IMR-90 (cell line): ENCODE measurements around the gene AP3D1. TPM values are rescaled to one million over a fixed set of nuclear protein-coding genes. Genes with fewer than 3 reads are reported as not detected.

Experiments
- ATAC-seq: fragments of 200-7000 bp; cut with Tn5 transposase; 2 replicates; pipeline ENCODE4 v1.9.1; 2020; ENCODE audit warnings: low read depth, mild to moderate bottlenecking, moderate library complexity
- BruUV-seq: library from RNA; stranded (reverse); fragments of 400-500 nt; replicated peaks from 2 replicates; lab custom pipeline; 2021; lab: Mats Ljungman, UMichigan
- CTCF ChIA-PET: fragments of 300-600 bp; formaldehyde crosslinking; extraction: SDS; loops from one replicate; lab custom pipeline; 2021; ENCODE audit warnings: antibody characterized with exemption; lab: Yijun Ruan, JAX
- POLR2A ChIA-PET: fragments of 300-600 bp; sonication (Branson Sonifier 250); formaldehyde crosslinking; loops from one replicate; lab custom pipeline; 2022; ENCODE audit warnings: antibody characterized with exemption; ENCODE audit not compliant: unreplicated experiment; lab: Charles Lee
- DNase-seq: peaks from one replicate; pipeline ENCODE4 v3.0.0; 2013
- H2AFZ ChIP-seq: replicated peaks from 2 replicates; pipeline ENCODE3; 2013; ENCODE audit warnings: low read length, mild to moderate bottlenecking; ENCODE audit not compliant: poor library complexity
- H2AK5ac ChIP-seq: 2 replicates; pipeline ENCODE4 v1.6.1; 2013; ENCODE audit warnings: low read depth, low read length, inconsistent platforms
- H2AK9ac ChIP-seq: replicated peaks from 2 replicates; pipeline ENCODE3; 2013; ENCODE audit warnings: mild to moderate bottlenecking, low read depth, low read length, moderate library complexity; ENCODE audit not compliant: poor library complexity
- H2BK120ac ChIP-seq: 2 replicates; pipeline ENCODE4 v1.6.1; 2013; ENCODE audit warnings: low read depth, low read length, inconsistent platforms
- H2BK15ac ChIP-seq: 3 replicates; pipeline ENCODE4 v1.6.1; 2013; ENCODE audit warnings: low read depth, low read length, inconsistent platforms
- H2BK20ac ChIP-seq: 2 replicates; pipeline ENCODE4 v1.6.1; 2013; ENCODE audit warnings: low read depth, mild to moderate bottlenecking, inconsistent platforms, low read length, moderate library complexity
- H2BK5ac ChIP-seq: 2 replicates; pipeline ENCODE4 v1.6.1; 2013; ENCODE audit warnings: mild to moderate bottlenecking, low read depth, low read length, inconsistent platforms; ENCODE audit not compliant: poor library complexity, severe bottlenecking
- H3K14ac ChIP-seq: replicated peaks from 2 replicates; pipeline ENCODE4 v1.6.1; 2013; ENCODE audit warnings: low read depth, low read length, inconsistent platforms
- H3K18ac ChIP-seq: 2 replicates; pipeline ENCODE4 v1.6.1; 2013; ENCODE audit warnings: low read depth, low read length, control low read depth
- H3K23ac ChIP-seq: 2 replicates; pipeline ENCODE4 v1.6.1; 2013; ENCODE audit warnings: low read depth, low read length, inconsistent platforms
- H3K27ac ChIP-seq: 2 replicates; pipeline ENCODE4 v1.5.1; 2013; ENCODE audit warnings: mild to moderate bottlenecking, control low read depth, low read length; ENCODE audit not compliant: insufficient read depth
- H3K27me3 ChIP-seq: 2 replicates; pipeline ENCODE4 v1.6.1; 2013; ENCODE audit warnings: low read length; ENCODE audit not compliant: control insufficient read depth, insufficient read depth
- H3K36me3 ChIP-seq: 2 replicates; pipeline ENCODE4 v1.6.1; 2013; ENCODE audit warnings: low read length, mixed read lengths; ENCODE audit not compliant: control insufficient read depth, insufficient read depth
- H3K4ac ChIP-seq: 2 replicates; pipeline ENCODE4 v1.6.1; 2013; ENCODE audit warnings: low read depth, low read length, inconsistent platforms
- H3K4me1 ChIP-seq: 2 replicates; pipeline ENCODE4 v1.6.1; 2013; ENCODE audit warnings: low read length, mixed read lengths; ENCODE audit not compliant: control insufficient read depth, insufficient read depth
- H3K4me2 ChIP-seq: 2 replicates; pipeline ENCODE4 v1.6.1; 2013; ENCODE audit warnings: low read depth, mild to moderate bottlenecking, control low read depth, low read length, moderate library complexity
- H3K4me3 ChIP-seq: 2 replicates; pipeline ENCODE4 v1.5.1; 2013; ENCODE audit warnings: low read depth, mild to moderate bottlenecking, control low read depth, low read length, moderate library complexity; ENCODE audit not compliant: insufficient read depth
- H3K56ac ChIP-seq: 2 replicates; pipeline ENCODE4 v1.6.1; 2013; ENCODE audit warnings: low read length, inconsistent platforms; ENCODE audit not compliant: insufficient read depth; ENCODE audit errors: extremely low read depth
- H3K79me1 ChIP-seq, 2 experiments: 2 replicates each; pipeline ENCODE4 v1.6.1; 2013; ENCODE audit warnings: low read length in 2 of 2, inconsistent platforms in 1 of 2, low read depth in 1 of 2
- H3K9ac ChIP-seq: 2 replicates; pipeline ENCODE4 v1.6.1; 2013; ENCODE audit warnings: low read depth, low read length, control low read depth
- H3K9me1 ChIP-seq: 2 replicates; pipeline ENCODE4 v1.6.1; 2013; ENCODE audit warnings: low read length, inconsistent platforms; ENCODE audit not compliant: insufficient read depth
- H3K9me3 ChIP-seq: 2 replicates; pipeline ENCODE4 v1.6.1; 2013; ENCODE audit warnings: low read length; ENCODE audit not compliant: control insufficient read depth, insufficient read depth
- H4K20me1 ChIP-seq: 2 replicates; pipeline ENCODE4 v1.6.1; 2013; ENCODE audit warnings: low read length, inconsistent platforms; ENCODE audit not compliant: insufficient read depth
- H4K5ac ChIP-seq: 2 replicates; pipeline ENCODE4 v1.6.1; 2013; ENCODE audit warnings: mild to moderate bottlenecking, low read depth, low read length, control low read depth
- H4K8ac ChIP-seq, 2 experiments: 2 replicates each; pipeline ENCODE4 v1.6.1; 2013; ENCODE audit warnings: low read depth in 2 of 2, low read length in 2 of 2, control low read depth in 1 of 2, inconsistent platforms in 1 of 2
- H4K91ac ChIP-seq: 2 replicates; pipeline ENCODE4 v1.6.1; 2013; ENCODE audit warnings: low read depth, low read length, inconsistent platforms; ENCODE audit not compliant: insufficient read depth
- CEBPB ChIP-seq: IDR thresholded peaks from 2 replicates; pipeline ENCODE4 v1.6.1; 2012; ENCODE audit warnings: low read depth, low read length, improper control_type of control experiment
- ELK1 ChIP-seq: fragments of 150-350 bp; IDR thresholded peaks from 2 replicates; pipeline ENCODE4 v1.6.1; 2016; ENCODE audit warnings: low read depth, mild to moderate bottlenecking, low read length, moderate library complexity, borderline replicate concordance
- FOS ChIP-seq: fragments of 150-350 bp; IDR thresholded peaks from 2 replicates; pipeline ENCODE4 v1.6.1; 2016; ENCODE audit warnings: low read depth, low read length
- RFX5 ChIP-seq: IDR thresholded peaks from 2 replicates; pipeline ENCODE4 v1.8.0; 2012; ENCODE audit warnings: low read depth, mild to moderate bottlenecking, low read length, moderate library complexity
- WGBS, 2 experiments: methylation state at CpG; one replicate each; pipeline versions ENCODE4 v1.1.5 to v1.1.7; 2013; ENCODE audit warnings: missing lambda C conversion rate in 2 of 2; ENCODE audit not compliant: insufficient read length in 1 of 2; ENCODE audit errors: extremely low coverage in 2 of 2; 5-methylcytosine and 5-hydroxymethylcytosine counted together
- dilution Hi-C: fragments of 300-500 bp; cut with HindIII; formaldehyde crosslinking; loops from one replicate; pipeline ENCODE4 v1.14.3; 2018; ENCODE audit warnings: low sequenced_read_pairs; ENCODE audit not compliant: unreplicated experiment
- in situ Hi-C: fragments of 300-500 bp; cut with MboI; formaldehyde crosslinking; loops from 3 replicates; pipeline ENCODE4 v1.14.3; 2019; ENCODE audit warnings: low sequenced_read_pairs, inconsistent platforms, mixed read lengths
- intact Hi-C: fragments of 100-400 bp; cut with micrococcal nuclease; formaldehyde crosslinking; loops from 2 replicates; pipeline ENCODE4 v1.10.0; 2022
- polyA plus RNA-seq, 3 experiments: library from polyadenylated mRNA; depleted of rRNA; stranded (reverse); fragments of >200 nt; gene quantifications; 2 replicates each; pipeline ENCODE4 v1.2.3, GENCODE V29; 2012; ENCODE audit warnings: low replicate concordance in 1 of 3
- total RNA-seq: library from RNA; depleted of rRNA; stranded (reverse); fragments of >200 nt; gene quantifications from 2 replicates; pipeline ENCODE4 v1.2.3, GENCODE V29; 2012

Gene AP3D1
- total and polyA plus RNA-seq, 2 of the 4 experiments (the other 2 are of a cell fraction): 75.3 to 129 TPM

DNA sequence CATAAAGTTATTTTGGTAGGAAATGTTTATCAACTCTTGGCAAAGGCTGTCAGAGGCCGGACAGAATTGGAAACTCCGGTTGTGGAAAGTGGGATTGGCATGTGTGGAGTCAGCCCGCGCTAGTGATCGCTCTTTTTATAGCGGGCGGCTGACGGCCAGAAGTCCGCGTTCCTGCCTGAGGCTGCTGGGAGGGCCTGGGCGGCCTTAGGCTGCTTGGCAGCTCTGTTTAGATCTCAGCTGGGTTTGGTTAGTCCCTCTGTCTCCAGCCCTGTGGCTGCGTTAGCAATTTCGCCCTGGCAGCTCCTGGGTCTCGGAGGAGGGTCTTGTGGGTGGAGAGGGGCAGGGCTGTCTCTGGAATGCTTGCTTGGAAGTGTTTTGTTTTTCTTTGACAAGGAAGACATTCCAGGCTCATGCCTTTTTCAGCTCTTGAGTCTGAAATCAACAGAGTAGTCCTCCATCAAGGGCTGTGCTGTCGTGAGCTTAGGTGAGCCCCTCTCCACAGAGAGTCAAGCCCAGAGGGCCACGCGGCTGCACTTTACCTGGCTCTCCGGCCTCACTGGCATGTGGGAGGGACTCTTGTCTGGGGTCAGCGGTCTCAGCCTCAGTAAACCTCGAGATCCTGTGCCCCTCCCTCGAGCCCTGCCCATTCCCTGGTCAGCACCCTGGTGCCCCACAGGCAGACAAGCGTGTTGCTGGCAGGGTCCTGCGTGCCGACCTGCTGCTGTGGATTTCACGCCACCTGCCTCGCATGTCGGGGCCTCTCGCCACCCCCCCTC, 34.9 kb upstream of the AP3D1 start (continued):
- TF ChIP-seq ELK1 (no peak), FOS (no peak)

- TF ChIP-seq CEBPB (0 out of 2 replicates have a peak, but pooled peaks have one; percentile 4), RFX5 (no peak)
Measured at GRCh38 chr19:2185734-2186070, 34.3 kb upstream of the AP3D1 start.

More at GRCh38 chr19:2185734-2186070, 34.3 kb upstream of the AP3D1 start:
- Histone ChIP-seq H3K4me2 (peak overlapping the region; percentile 67), H3K18ac (peak overlapping the region; percentile 8; the same call in 1 of the 2 replicates), H3K9me1 (peaks cover 32% of the 10 kb centered on the region), H3K79me1 (peaks cover 12 to 86% of the 10 kb centered on the region in 2 experiments; a peak in 3 of 4 replicates), H4K5ac (no peak overlapping the region), H3K4me3 (peak overlapping the region; percentile 7; the same call in 1 of the 2 replicates), H3K36me3 (peaks cover 37% of the 10 kb centered on the region), H2AK9ac (peak overlapping the region; percentile 70), H2AK5ac (peak overlapping the region; percentile 62; the same call in 1 of the 2 replicates), H2BK15ac (no peak overlapping the region; the same call in 2 of the 3 replicates), H4K91ac (no peak overlapping the region), H3K4ac (peak overlapping the region; percentile 88), H3K14ac (peak overlapping the region; percentile 95), H4K8ac (peak overlapping the region in 1 of 2 experiments; percentile 70; a peak in 1 of 4 replicates), H2AFZ (peak overlapping the region; percentile 9), H2BK120ac (peak overlapping the region; percentile 63; the same call in 1 of the 2 replicates), H3K56ac (peak overlapping the region; percentile 78; the same call in 1 of the 2 replicates), H3K27ac (peak overlapping the region; percentile 51; the same call in 1 of the 2 replicates), H3K9ac (no peak overlapping the region), H3K27me3 (no peaks in the 10 kb centered on the region), H3K4me1 (peaks cover 24% of the 10 kb centered on the region), H2BK20ac (peak overlapping the region; percentile 4; the same call in 1 of the 2 replicates), H3K23ac (peak overlapping the region; percentile 73), H2BK5ac (peak overlapping the region; percentile 64), H3K9me3 (no peaks in the 10 kb centered on the region), H4K20me1 (peaks cover 78% of the 10 kb centered on the region)
- ChIA-PET CTCF (interaction anchor here (0.8 to 1.6 kb wide), 2 partner anchors 30 to 31 kb away, joined by 3 read pairs; no protein-coding TSS in a partner anchor), POLR2A (no interaction called here)
- BruUV-seq: no TSS peak
- no peak for DNase-seq
- no peak for ATAC-seq
- 38% methylated on average over 6 of the region's 11 CpGs; no CpG with 5 or more reads in 1 of the 2 experiments for WGBS, 2 experiments
- intact Hi-C loops (loop anchor here (1.0 kb wide), 2 partner anchors 16 to 50 kb away; no protein-coding TSS in a partner anchor), dilution Hi-C loops (no loop called here), in situ Hi-C loops (no loop called here)
